Activated CD4-positive, alpha-beta T cell treated with anti-CD3 and anti-CD28 coated beads, Interleukin-2, Interleukin-6, amounts not matched to agents 100 ng/mL and 50 ng/mL, durations not matched to agents 16 hours and 8 hours (primary cell): Measurements from ENCODE around the gene MRM2.
A peak's percentile ranks its signal among the peaks of the same experiment; 100 is the strongest.

Experiments
- DNase-seq: peaks from one replicate; pipeline ENCODE4 v3.0.0-alpha.2; 2020

Gene MRM2

DNA sequence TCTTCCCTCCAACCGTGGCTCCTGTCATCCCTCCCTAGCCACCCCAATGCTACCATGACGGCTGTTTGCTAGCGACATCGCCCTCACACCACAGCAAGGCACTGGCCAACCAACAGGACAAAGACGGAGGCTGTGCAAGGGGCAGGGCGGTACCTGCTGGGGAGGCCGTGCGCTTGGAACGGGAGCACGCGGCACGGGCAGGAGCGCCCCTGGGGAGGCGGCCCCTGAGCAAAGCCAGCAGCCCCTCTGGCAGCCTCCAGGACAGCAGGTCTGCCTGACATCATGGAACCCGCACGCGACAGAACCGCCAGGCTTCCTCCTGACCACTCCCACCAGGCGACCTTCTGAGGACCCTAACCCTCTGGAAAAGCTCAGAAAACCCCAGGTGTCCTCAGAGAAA is 22.0 kb downstream of the MRM2 start:
- no peak for DNase-seq

DNA sequence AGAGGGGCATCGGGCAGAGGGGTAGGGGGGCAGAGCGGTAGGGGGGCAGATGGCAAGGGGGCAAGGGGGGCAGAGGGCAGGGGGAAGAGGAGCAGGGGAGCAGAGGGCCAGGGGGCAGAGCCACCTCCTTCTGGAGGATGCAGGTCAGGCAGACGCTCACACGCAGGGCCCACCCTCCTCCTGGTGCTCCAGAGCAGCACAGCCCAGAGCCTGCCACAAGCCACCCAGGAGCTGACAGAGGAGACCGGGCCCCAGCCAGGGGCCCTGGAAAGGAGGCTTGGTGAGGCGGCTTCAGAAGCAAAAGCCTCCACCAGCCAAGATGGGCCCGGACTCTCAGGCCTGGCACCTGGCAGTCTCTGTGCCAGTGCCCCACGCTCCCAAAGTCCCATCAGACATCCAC is 22.4 kb downstream of the MRM2 start:
- DNase-seq, result no peak

DNA sequence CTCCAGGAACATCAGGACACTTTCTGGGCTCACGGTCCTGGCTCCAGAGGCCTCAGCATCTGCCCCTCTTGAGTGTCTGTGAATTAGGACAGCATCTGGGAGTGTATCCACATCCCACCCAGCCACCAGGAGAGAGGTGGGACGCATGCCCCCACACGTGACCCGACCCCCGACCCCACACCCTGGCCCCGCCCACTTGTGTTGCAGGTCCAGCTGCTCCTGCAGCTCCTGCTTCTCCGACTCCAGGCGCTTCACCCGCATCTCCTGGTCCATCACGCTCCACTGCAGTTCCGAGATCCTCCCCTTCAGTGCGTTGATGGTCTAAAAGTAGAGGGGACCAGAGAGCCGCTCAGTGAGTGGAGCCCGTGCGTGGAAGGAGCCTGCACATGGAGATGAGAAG is 22.9 kb downstream of the MRM2 start:
- DNase-seq, result no peak

DNA sequence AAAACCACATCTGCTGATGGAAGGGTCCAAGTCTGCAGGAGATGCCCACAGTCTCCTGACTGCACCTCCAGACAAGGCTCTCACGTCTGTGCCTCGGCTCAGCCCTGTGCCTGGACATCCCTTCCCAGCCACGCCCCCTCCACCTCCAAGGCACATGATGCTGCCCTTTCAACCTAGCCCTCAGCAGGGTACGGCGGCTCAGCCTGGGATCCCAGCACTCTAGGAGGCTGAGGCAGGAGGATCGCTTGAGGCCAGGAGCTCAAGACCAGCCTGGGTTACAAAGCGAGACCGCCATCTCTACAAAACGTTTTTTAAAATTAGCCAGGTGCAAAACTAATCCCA is 23.6 kb downstream of the MRM2 start:
- no peak for DNase-seq

DNA sequence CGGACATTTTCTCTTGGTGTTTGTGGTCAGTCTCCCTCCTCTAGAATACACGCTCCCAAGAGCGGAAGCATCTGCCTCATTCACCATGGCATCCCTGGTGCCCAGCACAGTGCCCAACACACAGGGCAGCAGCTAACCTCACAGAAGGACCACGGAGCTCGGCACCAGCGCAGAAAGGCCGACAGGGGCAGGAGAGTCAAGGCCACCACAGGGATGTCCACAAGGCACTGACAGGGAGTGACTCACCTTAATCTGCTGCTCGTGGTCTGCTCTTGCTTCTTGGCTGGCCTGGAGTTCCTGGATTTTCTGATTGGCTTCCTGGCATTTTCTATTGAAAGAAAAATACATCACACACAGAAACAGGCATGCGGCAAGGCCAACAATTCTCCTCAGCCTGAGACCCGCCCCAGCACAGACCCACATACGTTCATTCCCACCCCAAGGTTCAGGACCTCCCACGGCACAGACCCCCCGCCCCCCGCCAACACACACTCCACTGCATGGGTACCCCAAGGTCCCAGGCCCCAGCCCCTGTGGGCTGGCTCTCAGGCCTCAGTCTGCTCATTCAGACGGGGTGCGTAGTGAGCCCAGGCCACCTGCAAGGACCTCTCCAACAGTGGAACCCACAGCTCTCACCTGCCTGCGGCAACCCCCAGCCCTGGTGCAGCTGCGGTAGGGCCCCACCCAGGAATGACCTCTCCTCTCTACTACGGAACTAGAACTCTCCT is 24.1 kb downstream of the MRM2 start:
- DNase-seq, result no peak

DNA sequence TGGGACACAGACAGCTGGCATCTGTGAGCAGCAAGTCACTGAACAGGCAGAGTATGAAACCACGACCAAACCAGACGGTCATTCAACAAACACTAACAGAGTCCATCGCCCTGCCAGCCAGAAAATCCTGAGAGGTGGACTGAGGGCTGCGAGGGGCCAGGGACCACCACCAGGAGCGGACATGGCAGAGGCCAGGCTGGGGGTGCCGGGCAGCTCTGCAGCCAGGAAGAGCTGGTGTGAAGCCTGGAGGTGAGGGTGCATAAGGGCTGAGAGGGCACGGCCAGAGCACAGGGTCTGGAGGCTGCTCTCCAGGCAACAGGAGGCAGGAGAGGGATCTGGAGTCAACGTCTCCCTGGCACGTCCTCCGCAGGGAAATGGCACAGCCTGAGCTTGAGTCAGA is 24.8 kb downstream of the MRM2 start:
- no peak for DNase-seq

DNA sequence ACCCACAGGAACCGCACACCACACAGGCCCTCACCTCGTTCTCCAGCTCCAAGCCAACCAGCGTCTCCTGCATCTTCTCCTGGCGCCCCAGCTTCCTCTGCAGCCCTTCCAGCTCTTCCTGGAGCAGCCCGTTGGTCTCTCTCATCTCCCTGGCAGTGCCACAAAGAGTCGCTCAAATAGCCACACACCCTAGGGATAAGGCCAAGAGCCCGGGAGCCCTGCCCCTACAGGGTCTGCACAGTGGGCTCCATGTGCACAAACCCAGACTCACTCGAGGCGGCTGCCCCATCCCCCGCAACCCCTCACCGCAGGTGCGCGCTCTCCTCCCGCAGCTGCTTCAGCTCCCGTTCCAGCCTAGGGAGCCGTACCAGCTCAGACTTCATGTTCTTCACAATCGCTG is 26.2 kb downstream of the MRM2 start:
- no peak for DNase-seq

DNA sequence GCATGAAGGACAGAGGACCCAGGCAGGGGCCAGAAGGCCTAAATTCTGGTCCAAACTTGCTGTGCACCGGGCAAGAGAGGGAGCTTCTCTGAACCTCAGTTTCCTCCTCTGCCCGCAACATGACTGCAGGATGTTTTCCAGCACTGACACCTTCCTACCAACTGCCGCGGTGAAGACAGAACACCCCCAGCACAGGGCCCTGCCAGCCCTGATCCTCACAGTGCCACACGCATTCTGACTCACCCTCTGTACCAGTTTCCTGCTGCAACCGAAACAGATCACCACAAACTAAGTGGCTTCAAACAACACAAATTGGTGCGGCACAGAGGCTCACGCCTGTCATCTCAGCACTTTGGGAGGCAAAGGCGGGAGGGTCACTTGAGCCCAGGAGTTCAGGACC is 27.4 kb downstream of the MRM2 start:
- DNase-seq, result peak; percentile 87

DNA sequence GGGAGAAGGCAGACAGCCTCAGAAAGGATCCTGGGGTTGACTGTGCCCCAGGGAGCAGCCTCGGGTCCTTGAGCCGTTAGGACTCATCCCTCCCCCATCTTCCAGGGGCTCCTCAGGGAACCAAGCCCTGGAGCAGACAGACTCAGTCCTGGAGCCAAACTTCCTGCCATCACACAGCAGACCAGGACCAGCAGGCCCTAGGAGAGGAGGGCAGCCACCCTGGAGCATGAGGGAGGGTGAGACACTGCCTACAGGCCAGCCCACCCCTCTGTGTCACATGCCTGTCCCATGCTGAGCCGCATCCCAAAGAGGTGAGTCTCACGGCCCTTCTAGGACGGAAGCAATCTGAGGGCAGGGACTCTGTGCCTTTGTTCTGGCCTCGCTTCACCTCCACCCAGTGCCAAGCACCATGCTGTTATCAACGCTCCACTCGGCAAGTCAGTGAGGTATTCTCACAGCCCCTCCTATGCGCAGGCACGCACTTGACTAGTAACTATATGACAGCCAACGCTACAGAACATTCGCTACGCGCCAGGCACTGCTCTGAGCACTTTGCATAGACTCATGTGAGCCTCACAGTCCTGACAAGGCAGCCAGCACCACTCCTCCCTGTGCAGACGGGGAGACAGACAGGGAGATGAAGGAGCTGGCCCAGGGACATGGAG is 28.3 kb downstream of the MRM2 start:
- DNase-seq, result no peak

DNA sequence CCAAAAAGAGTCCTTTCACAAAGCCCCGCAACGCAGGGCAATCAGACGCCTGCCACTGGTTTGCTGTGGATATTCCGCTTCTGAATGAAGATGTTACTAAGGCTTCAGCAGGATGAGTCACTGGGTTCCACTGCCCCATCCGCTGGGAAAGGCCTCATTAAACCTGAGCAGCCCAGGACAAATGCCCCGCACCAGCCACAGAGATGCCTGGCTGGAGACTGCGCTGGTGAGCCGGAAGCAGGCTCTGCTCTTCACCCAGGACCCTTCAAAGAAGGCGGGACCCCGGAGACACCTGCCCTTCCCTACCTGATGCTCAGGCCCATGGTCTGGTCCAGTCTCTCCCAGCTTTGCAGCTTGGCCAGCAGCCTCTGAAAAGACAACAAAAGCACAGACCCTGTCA is 29.1 kb downstream of the MRM2 start:
- no peak for DNase-seq

DNA sequence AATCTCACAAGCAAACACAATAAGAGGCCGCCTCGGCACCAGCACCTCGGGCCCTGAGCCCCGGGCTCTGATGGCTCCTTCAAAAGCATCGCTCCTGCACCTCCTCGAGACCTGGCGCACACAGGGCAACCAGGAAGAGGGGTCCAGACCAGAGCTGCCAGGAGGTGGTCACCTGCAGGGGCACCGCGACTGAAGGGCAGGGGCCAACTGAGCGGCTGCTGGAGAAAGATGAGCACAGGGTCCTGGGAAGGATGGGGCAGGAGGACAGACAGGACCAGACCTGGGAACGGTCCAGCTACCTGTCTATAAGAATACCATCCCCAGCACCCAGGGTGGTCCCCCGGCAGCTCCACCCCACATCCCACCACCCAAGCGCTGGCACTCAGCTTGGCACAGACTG is 30.1 kb downstream of the MRM2 start:
- DNase-seq, result no peak

DNA sequence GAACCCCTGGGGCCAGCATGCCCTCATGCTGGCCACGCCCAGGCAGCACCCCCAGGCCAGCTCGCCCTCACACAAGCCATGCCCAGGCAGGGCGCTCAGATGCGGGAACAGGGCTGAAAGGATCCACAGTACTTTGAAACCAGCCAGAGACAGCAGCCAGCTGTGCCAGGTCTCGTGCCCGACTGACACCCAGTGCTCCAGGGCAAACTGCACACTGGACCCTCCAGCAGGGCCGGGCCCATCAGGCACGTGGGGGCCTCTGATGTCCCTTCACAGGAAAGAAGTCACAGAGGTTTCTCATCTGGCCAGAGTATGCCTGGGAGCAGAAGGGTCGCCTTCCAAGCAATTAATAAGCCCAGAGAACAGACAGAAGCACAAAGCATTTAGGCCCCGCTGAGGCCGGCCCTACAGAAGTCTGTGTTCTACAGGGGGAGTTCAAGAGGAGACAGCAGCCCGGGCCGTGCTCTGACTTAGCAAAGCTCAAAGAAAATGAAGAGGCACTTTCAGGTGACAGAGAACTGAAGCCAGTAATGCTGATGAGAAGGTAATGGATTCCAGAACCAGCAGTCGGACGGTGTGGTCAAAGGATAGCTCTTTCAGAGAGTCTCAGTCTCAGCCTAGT is 30.6 kb downstream of the MRM2 start:
- DNase-seq, result no peak

DNA sequence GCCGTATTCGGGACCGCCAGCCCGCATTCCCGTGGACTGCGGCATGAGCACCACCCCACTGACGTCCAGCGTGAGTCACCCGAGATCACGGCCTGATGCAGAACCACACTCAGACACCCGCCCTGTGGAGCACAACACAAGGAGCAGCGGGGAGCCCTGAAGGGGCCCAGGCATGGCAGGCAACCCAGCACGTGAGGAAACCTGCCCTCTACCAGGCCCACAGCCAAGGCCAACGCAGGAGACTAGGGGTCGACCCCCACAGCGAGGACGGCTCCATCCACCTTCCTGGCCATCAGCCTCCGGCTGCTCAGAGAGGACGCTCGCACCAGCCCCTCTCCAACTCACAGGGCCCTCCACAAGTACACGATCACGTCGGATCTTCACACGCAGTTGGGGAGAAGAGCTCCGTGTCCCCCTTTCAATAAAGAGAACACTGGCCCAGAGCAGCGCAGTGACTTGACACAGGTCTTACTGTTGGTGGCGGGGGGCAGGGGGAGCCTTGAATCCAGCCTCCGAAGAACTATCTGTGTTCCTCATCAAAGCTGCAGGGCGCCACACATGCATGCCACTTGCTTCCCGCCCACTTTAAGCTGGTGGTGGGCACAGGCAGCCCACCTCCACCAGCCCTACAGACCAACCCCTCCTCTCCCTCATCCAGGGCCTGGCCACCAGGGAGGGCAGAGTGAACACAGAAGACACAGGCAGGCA is 31.3 kb downstream of the MRM2 start:
- DNase-seq, result no peak

DNA sequence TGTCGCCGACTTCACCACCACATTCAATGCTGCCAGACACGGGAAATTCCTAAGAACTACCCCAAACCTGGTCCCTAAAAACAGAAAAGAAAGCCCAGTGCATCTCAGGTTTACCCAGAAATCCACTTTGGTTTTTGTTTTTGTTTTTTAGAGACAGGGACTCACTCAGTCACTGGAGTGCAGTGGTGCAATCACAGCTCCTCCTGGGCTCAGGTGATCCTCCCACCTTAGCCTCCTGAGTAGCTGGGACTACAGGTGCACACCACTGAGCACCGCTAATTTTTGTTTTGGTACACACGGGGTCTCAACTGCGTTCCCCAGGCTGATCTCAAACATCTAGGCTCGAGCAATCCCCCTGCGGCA is 32.1 kb downstream of the MRM2 start:
- no peak for DNase-seq

DNA sequence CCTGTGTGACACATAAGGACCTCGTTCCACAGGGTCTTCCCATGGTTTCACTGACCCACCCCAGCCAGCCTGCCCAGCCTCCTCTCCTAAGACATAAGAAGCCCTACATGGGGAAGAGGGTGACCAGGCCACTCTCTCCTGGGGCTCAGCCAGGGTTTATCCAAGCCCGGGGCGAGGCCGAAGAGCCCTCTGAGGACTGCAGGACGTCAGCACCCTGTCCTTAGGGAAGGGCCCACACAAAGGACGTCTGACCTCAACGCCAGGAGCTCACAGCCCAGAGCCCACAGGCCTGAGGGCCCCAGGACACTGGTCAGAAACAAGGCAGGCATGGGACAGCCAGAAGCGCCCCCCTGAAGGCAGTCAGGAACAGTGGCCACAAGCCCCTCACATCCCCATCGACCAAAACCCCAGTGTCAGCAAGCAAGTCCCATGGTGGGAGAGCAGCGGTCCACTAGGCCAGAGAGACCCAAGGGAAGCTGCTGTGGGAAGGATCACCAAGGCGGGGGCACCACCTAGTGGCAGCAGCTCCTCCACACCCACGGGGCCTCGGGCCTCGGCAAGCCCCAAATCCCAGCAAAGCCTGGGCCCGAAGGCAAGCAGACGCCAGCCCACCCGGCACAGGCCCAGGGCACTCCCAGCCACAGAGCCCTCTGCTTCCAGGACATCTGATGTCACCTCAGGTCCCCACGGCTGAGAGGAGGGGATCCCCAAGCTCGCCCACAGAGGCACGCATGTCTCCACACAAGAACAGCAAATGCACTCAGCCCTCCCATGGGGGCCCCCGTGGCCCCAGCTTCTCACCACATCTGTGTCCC is 32.7 kb downstream of the MRM2 start:
- peak; percentile 46 for DNase-seq

DNA sequence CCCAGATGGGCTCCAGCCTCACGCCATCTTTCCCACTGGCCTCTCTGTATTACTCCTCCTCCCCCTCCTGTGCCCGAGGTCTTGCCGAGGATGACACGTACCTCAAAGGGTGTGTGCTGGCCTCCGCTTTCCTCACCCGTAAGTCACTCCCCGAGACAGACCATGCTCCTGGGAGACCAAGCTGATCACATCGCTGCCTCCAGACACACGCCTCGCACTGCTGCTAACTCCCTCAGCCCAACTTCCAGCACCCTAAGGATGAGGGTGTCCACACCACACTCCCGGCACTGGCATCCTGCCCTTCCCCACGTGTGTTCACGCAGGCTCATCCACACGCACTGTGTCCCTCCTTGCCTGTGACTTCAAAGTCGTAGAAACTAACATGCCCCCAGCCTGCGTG is 33.3 kb downstream of the MRM2 start:
- no peak for DNase-seq

DNA sequence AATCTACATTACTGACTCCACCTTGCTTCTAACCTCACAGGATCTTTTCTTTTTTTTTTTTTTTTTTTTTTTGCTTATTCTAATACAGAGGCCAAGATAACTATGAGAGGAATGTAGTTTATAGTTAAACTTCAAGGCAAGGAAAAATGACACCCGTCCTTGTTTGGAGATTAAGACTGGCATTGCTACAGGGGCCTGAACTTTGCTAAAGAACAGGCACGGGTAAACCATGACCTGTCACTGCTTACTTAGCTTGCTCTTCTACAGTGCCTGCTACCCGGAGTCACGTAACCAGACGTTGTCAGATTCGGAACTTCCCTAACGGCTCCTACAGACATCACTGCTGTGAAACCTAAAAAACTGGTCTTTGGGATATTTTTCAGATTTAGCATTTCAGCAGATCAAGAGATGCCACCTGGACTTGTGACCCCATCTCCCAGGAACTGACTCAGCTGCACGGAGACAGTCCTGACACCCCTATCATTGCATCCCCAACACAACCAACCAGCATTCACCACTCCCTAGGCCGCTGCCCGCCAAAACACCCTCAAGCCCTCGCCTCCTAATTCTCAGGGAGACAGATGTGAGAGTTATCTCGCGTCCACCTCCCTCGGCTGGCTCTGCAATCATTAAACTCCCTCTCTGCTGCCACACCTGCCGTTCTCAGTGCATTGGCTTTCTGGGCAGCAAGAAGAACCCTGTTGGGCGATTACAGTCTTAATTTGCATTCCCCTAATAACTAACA is 36.8 kb downstream of the MRM2 start:
- no peak for DNase-seq

DNA sequence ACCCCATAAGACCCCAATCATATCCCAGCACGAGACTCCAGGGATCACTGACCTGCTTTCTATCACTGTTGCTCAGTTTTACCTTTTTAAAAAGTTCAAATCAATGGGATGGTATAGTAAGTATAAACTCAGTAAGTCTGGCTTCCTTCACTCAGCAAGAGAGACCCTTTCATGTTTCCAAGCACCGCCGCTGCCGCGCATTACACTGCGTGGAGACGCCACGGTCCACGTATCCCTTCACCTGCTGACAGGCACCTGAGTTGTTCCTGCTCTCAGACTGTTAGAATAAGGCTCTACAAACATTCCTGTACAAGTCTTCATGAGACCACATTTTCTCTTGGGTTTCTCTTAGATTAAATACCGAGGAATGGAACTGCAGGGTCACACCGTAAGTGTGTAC is 37.6 kb downstream of the MRM2 start:
- DNase-seq, result no peak

DNA sequence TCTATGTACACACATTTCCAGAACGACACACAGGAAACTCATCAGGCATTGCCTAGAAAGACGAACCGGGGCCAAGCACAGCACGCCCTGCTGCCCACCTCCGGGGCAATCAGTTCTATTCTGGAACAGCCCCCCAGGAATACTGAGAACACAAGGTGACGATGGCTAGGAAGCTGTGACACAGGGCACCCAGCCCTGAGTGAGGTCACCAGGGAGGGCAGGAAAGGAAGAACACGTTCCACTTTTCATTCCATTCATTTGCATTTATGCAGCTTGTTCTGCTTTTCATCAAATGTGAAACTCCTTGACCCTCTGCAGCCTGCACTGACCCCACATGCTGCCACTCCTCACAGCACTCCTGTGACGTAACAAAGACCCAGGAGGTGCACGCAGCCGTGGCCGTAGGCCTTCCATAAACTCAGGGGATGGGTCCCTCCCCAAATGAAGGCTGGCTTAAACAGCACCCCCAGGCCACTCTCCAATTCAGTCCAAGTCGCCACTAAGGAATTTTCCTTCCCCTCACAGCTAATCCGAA is 38.2 kb downstream of the MRM2 start:
- DNase-seq, result no peak

DNA sequence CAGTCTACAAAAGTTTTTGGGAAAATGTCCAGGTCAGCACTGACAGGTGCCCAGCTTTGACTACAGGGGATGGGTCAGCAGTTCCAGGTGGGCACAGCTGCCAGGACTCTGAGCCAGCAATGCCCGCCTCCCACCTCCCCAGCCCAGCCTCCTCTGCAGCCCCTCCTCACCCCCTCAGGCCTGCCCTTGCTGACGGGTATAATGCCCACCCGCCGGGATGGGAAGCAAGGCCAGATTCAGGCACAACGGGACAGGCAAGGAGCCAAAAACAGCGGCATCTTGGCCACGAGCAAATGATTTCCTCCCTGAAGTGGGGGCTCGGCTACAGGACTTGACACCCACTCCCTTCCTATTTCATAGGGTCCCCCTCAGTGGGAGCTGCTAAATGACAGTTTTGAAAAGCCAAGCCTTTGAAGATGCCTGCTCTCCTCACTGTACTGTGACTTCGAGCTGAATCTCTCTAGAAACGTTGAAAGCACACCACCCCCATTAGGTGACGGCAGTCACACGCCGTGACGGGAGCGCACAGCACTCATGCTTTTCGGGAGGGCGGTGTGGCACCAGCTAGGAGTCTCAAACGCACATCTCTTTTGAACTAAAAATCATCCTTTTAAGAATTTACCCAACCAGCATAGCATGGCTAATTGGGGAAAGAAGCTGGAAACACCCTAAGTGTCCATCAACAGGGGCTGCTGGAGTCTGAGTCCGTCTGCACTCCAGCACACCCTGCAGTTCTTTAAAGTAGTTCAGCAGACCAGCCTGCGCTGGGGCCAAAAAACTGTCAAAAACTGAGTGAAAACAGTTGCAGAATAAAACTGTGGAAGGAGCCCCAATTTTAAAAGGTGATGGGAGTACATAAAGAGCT is 38.9 kb downstream of the MRM2 start:
- DNase-seq, result no peak

DNA sequence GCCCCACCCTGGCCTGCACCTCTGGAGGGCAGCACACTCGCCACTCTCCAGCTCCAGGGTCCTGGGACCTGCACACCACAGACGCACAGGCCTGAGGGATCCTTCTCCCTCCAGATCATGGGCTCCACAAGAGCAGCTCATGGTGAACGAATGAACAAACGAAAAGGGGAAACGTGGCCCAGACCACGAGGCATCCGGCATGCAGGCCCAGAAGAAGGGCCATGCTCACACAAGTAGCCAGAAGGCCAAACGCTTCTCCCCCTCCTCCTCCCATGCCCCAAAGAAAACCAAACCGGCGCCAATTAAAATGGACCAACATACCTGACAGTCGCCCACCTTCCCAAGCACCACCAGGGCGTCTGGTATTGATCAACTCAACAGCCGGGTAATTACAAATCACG is 39.6 kb downstream of the MRM2 start:
- no peak for DNase-seq
